Cardiac fibroblast (primary cell): ENCODE measurements around the gene LRRC4C.

Experiments used
- DNase-seq, 2 donors: peaks; one replicate each; pipeline versions ENCODE4 v3.0.0 to v3.0.0-alpha.2; 2010; ENCODE audit warnings: low read depth in 2 of 2
- H3K4me3 ChIP-seq, 2 donors: replicated peaks in 1 of 2; 1 replicate in 1 of 2; 2 replicates in 1 of 2; pipeline ENCODE4 v1.5.1; 2011; ENCODE audit warnings: low read depth in 2 of 2, low read length in 2 of 2, mild to moderate bottlenecking in 2 of 2, moderate library complexity in 1 of 2
- TF ChIP-seq, protein P1 (sequence below): IDR thresholded peaks from one replicate; pipeline ENCODE4 v1.5.1; 2011; ENCODE audit warnings: low read depth, mild to moderate bottlenecking, low read length, inconsistent platforms

The LRRC4C gene

DNA sequence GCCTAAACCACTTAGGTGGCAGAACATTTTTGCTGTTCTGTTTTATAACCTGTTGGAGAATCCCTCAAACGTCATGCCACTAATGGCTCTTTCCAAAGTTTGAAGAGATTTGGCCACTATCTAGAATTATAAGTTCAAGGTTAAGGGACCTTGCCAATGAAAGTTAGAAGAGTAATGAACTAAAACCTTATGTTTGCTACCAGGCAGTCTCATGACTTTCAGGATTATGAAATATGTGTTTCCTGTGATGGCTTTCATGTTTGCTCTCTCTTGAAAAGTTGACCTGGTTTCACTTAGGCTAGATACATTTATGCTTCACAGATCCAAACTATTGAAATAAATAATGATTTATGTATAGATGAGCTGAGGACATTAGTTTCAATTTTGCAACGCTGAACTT, 340.0 kb downstream of the LRRC4C start:
- no peak for DNase-seq
- TF ChIP-seq, protein P1, sequence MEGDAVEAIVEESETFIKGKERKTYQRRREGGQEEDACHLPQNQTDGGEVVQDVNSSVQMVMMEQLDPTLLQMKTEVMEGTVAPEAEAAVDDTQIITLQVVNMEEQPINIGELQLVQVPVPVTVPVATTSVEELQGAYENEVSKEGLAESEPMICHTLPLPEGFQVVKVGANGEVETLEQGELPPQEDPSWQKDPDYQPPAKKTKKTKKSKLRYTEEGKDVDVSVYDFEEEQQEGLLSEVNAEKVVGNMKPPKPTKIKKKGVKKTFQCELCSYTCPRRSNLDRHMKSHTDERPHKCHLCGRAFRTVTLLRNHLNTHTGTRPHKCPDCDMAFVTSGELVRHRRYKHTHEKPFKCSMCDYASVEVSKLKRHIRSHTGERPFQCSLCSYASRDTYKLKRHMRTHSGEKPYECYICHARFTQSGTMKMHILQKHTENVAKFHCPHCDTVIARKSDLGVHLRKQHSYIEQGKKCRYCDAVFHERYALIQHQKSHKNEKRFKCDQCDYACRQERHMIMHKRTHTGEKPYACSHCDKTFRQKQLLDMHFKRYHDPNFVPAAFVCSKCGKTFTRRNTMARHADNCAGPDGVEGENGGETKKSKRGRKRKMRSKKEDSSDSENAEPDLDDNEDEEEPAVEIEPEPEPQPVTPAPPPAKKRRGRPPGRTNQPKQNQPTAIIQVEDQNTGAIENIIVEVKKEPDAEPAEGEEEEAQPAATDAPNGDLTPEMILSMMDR: no peak
- H3K4me3 ChIP-seq: no peak overlapping the region

DNA sequence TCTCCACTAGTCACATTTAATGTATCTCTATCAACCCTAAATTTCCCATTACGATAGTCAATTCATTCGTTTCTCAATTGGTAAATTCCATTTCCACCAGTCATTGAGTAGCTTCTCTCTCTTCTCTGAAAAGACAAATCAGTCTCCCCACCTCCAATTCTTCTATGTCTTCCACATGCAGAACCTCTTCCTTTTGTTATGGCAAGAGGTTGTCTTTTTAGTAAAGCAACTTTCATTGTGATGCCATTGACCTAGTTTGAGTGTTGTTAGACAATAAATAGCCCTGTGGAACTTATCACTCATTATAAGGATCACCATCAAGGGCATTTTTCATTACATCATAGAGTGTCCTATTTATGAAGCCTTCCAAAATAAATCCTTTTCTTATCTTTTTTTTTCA, 340.9 kb downstream of the LRRC4C start:
- TF ChIP-seq, protein P1: no peak
- DNase-seq: no peak
- no peak overlapping the region for H3K4me3 ChIP-seq

DNA sequence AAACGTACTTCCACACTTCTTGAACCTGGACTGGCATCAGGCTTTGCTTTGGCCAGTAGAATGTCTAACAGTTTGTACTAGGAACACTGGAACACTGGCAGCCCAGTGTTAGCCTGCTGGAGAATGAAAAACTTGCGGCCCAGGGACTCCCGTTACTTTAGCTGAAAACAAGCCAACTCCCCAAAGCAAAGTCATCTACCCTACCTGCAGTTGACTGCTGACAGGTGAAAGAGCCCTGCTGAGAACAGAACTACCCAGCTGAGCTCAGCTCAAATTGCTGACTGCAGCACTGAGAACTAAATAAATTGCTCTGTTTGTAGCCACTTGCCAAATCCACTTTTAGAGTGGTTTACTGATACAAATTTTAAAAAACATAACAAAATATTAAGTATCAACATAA, 342.5 kb downstream of the LRRC4C start:
- TF ChIP-seq, protein P1: no peak
- DNase-seq: no peak
- H3K4me3 ChIP-seq: no peak overlapping the region

DNA sequence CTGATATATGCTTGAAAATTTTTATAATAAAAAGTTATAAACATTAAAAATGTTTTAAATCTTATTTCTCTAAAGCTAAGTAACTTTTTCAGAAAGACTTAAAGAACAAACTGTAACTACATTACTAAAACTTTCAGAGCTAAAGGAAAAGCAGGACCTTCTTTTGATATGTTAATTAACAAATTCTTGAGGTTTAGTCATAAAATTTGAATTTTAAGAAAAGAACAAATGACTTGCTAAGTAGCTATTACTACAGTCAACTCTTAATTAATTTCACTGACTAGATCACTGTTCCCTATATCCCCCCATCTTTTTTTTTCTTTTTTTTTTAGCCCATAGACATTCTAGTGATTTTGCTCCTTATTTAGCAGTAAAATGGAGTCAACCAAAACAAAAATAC, 344.4 kb downstream of the LRRC4C start:
- DNase-seq: no peak
- TF ChIP-seq, protein P1: no peak
- H3K4me3 ChIP-seq: no peak overlapping the region

DNA sequence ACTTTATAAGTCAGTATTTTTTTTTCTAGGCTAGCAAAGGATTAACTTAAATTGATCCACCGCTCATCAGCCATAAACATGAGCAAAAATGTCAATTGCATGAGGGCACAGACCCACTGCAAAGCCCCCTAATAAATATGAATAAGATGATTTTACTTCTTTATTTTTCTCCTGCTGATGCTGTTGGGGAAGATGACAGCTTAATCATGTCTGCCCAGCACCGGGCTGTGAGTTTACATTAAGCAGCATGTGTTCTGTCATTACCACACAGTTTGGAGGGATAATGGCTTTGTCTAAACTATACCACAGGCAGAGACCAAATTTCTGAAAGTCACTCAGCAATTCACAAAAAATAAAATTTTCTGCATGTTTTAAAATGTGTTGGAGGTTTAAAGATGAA, 346.3 kb downstream of the LRRC4C start:
- TF ChIP-seq, protein P1: no peak
- no peak overlapping the region for H3K4me3 ChIP-seq
- DNase-seq: no peak

DNA sequence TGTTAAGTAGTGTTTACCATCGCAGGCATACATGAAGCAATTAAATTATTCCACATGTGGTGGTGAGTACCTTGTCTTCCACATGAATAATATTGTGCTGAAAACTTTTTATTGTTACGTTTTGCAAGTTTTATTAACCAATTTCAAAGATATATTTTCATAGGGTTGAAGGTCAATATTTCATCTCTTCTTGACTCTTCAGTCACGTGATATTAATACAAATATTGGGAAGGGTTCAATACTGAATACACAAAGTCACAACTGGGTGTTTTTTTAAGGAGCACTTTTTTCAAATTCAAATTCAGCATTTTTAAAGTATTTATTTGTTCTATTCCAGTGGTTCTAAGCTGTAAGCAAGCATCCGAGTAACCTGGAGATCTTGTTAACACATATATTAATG, 348.9 kb downstream of the LRRC4C start:
- no peak overlapping the region for H3K4me3 ChIP-seq
- TF ChIP-seq, protein P1: no peak
- DNase-seq: no peak

DNA sequence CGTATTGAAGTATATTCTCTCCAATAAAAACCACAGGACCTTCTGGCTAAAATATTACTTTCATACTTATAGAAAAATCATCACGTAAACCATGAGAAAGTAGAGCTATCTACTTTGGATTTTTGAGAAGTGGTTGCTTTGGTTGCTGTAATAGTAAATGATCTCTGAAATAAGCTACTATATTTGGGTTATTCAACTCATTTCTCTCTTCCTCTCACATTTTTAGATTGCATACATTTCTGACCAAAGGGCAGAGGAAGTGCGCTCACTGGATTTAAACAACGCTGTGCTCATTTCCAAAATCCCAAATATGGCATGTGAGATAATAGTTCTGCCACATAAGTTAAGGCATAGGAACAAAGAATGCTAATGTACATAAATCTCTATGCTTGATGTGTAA, 357.0 kb downstream of the LRRC4C start:
- TF ChIP-seq, protein P1: no peak
- no peak overlapping the region for H3K4me3 ChIP-seq
- no peak for DNase-seq
